Caki2 (cell line): ENCODE measurements around the gene CORO6. TPM values are rescaled to one million over a fixed set of nuclear protein-coding genes. Genes with fewer than 3 reads are reported as not detected.

Experiments
- DNase-seq: peaks from one replicate; pipeline ENCODE4 v3.0.0-alpha.2; 2015; ENCODE audit warnings: low read depth
- in situ Hi-C: cut with HindIII; loops from 2 replicates; pipeline ENCODE4 v1.10.0; 2016; ENCODE audit warnings: low sequenced_read_pairs, low pct_unique_long_range_greater_than_20kb, mixed read lengths
- total RNA-seq: library from RNA; depleted of rRNA; stranded (reverse); fragments of >200 nt; shearing (Covaris generic); gene quantifications from 2 replicates; pipeline ENCODE4 v1.2.3, GENCODE V29; 2014; ENCODE audit warnings: low replicate concordance

CORO6 gene
- total RNA-seq, 1 experiment from 2014 or later = 0.95 TPM

GRCh38 chr17:29616300-29617048 lies 6.2 kb downstream of the CORO6 start:
- in situ Hi-C loops = no loop called here
- no peak for DNase-seq

- peak; percentile 69 for DNase-seq
- in situ Hi-C loops = no loop called here
Measured at GRCh38 chr17:29615492-29616299, 7.0 kb downstream of the CORO6 start.

- no peak for DNase-seq
- in situ Hi-C loops = no loop called here
Measured at GRCh38 chr17:29615048-29615385, 7.7 kb downstream of the CORO6 start.

GRCh38 chr17:29614349-29615047 lies 8.2 kb downstream of the CORO6 start:
- no peak for DNase-seq
- in situ Hi-C loops = no loop called here

GRCh38 chr17:29613856-29614255 lies 8.9 kb downstream of the CORO6 start:
- in situ Hi-C loops = no loop called here
- no peak for DNase-seq

GRCh38 chr17:29613352-29613837 lies 9.3 kb downstream of the CORO6 start:
- in situ Hi-C loops = no loop called here

GRCh38 chr17:29612404-29613280 lies 10.1 kb downstream of the CORO6 start:
- in situ Hi-C loops = no loop called here
- no peak for DNase-seq

More at GRCh38 chr17:29613352-29613837, 9.3 kb downstream of the CORO6 start:
- DNase-seq = peak; percentile 34

- in situ Hi-C loops = no loop called here
- DNase-seq = no peak
Measured at GRCh38 chr17:29612094-29612403, 10.7 kb downstream of the CORO6 start.

GRCh38 chr17:29611351-29612093 lies 11.2 kb downstream of the CORO6 start:
- DNase-seq = no peak
- in situ Hi-C loops = no loop called here

GRCh38 chr17:29610395-29610794 lies 12.3 kb downstream of the CORO6 start:
- DNase-seq = no peak
- in situ Hi-C loops = no loop called here

GRCh38 chr17:29608986-29609385 lies 13.7 kb downstream of the CORO6 start:
- in situ Hi-C loops = no loop called here

GRCh38 chr17:29607557-29608195 lies 15.0 kb downstream of the CORO6 start:
- DNase-seq = no peak
- in situ Hi-C loops = no loop called here

More at GRCh38 chr17:29608986-29609385, 13.7 kb downstream of the CORO6 start:
- no peak for DNase-seq

- in situ Hi-C loops = no loop called here
- no peak for DNase-seq
Measured at GRCh38 chr17:29603109-29603674, 19.5 kb downstream of the CORO6 start.

GRCh38 chr17:29597361-29598172 lies 25.1 kb downstream of the CORO6 start:
- no peak for DNase-seq
- in situ Hi-C loops = no loop called here

- DNase-seq = no peak
- in situ Hi-C loops = no loop called here
Measured at GRCh38 chr17:29596811-29597210, 25.9 kb downstream of the CORO6 start.
